Colonic mucosa (tissue), 4 donors: ENCODE results near the gene TSGA10. TPM values are rescaled to one million over a fixed set of nuclear protein-coding genes. Genes with fewer than 3 reads are reported as not detected.
"Not testable (repeated sequence)": the region's sequence is repeated elsewhere in the genome, so short reads cannot be mapped to it uniquely, and the experiment has no call there.

Source experiments
- DNase-seq: peaks from one replicate; pipeline ENCODE4 v3.0.0-alpha.2; 2020
- H3K27ac ChIP-seq: fragments of 200-600 bp; one replicate; pipeline ENCODE4 v1.8.0; 2021
- H3K27me3 ChIP-seq: fragments of 200-600 bp; one replicate; pipeline ENCODE4 v1.8.0; 2021
- H3K36me3 ChIP-seq: fragments of 200-600 bp; one replicate; pipeline ENCODE4 v1.8.0; 2021
- H3K4me1 ChIP-seq: fragments of 200-600 bp; one replicate; pipeline ENCODE4 v1.8.0; 2021; ENCODE audit warnings: mild to moderate bottlenecking
- H3K4me3 ChIP-seq: fragments of 200-600 bp; one replicate; pipeline ENCODE4 v1.8.0; 2021
- H3K9ac ChIP-seq, 2 donors: one replicate each; pipeline ENCODE4 v1.7.0; 2013; ENCODE audit warnings: control low read depth in 2 of 2, low read depth in 2 of 2, low read length in 2 of 2
- H3K9me3 ChIP-seq: fragments of 200-600 bp; one replicate; pipeline ENCODE4 v1.8.0; 2021
- intact Hi-C: fragments of 100-400 bp; cut with DNase I; formaldehyde crosslinking; loops from one replicate; pipeline ENCODE4 v1.14.1; 2022
- total RNA-seq, 2 donors: library from RNA; stranded (reverse); fragmentation: NEBNext Ultra II Directional in 1 of 2; extraction: Animal tissue kit (Norgen Biotek cat#: 25700) in 1 of 2; gene quantifications; one replicate each; pipeline ENCODE4 v1.2.1, GENCODE V29; 2021
- TF ChIP-seq, protein P1 (sequence below): fragments of 200-600 bp; IDR thresholded peaks from one replicate; pipeline ENCODE4 v1.8.0; 2022; ENCODE audit warnings: antibody characterized with exemption, mild to moderate bottlenecking
- donor health status: healthy.
- donor health status: DM: no; HTN: no; CAD: no.
- donor health status: DM: no; HTN: no; CAD: no.

TSGA10 gene
- total RNA-seq, 2 donors from 2014 or later: 6.1 to 6.6 TPM

DNA sequence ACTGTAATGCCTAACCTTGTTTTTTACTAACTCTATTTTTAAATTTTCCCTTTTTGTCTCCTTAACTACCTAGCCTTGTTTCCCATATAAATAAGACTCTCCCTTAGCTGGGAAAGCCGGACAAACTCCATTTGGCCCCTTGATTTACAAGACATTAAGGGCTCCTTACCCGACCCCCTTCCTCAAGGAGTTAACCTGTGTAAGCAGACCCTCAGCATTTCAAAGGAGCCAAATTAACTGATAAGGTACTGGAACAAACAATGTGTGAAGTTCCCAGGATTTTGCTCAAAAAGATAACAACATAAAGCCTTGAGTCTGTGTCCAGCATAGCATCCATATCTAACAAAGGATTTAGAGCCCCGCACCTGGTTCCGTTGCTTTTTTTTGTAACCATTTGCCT, 72.9 kb downstream of the TSGA10 start:
- DNase-seq: no peak
- no peaks in the 10 kb centered on the region for H3K4me1 ChIP-seq
- TF ChIP-seq, protein P1, sequence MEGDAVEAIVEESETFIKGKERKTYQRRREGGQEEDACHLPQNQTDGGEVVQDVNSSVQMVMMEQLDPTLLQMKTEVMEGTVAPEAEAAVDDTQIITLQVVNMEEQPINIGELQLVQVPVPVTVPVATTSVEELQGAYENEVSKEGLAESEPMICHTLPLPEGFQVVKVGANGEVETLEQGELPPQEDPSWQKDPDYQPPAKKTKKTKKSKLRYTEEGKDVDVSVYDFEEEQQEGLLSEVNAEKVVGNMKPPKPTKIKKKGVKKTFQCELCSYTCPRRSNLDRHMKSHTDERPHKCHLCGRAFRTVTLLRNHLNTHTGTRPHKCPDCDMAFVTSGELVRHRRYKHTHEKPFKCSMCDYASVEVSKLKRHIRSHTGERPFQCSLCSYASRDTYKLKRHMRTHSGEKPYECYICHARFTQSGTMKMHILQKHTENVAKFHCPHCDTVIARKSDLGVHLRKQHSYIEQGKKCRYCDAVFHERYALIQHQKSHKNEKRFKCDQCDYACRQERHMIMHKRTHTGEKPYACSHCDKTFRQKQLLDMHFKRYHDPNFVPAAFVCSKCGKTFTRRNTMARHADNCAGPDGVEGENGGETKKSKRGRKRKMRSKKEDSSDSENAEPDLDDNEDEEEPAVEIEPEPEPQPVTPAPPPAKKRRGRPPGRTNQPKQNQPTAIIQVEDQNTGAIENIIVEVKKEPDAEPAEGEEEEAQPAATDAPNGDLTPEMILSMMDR: no peak
- H3K4me3 ChIP-seq: no peak overlapping the region
- no peak overlapping the region for H3K27ac ChIP-seq
- H3K9me3 ChIP-seq: no peaks in the 10 kb centered on the region
- no peaks in the 10 kb centered on the region for H3K27me3 ChIP-seq
- no peak overlapping the region for H3K9ac ChIP-seq
- H3K36me3 ChIP-seq: no peaks in the 10 kb centered on the region
- intact Hi-C loops: no loop called here

GRCh38 chr2:99079226-99079625, 75.5 kb downstream of the TSGA10 start:
- Histone ChIP-seq H3K4me3 (no peak overlapping the region), H3K27me3 (no peaks in the 10 kb centered on the region), H3K36me3 (no peaks in the 10 kb centered on the region), H3K27ac (no peak overlapping the region), H3K4me1 (no peaks in the 10 kb centered on the region), H3K9me3 (no peaks in the 10 kb centered on the region), H3K9ac (no peak overlapping the region)
- intact Hi-C loops: no loop called here
- no peak for DNase-seq
- TF ChIP-seq, protein P1: no peak

- intact Hi-C loops: no loop called here
- no peak for DNase-seq
- TF ChIP-seq, protein P1: no peak
These were observed 82.2 kb downstream of the TSGA10 start for GRCh38 chr2:99072551-99072950.

GRCh38 chr2:99067871-99068625, 86.7 kb downstream of the TSGA10 start:
- intact Hi-C loops: loop anchor here (10.0 kb wide), 1 partner anchor 423 kb away; no protein-coding TSS in a partner anchor
- TF ChIP-seq, protein P1: no peak
- no peaks in the 10 kb centered on the region for H3K27me3 ChIP-seq
- H3K4me1 ChIP-seq: no peaks in the 10 kb centered on the region
- no peak overlapping the region for H3K4me3 ChIP-seq
- no peaks in the 10 kb centered on the region for H3K9me3 ChIP-seq
- no peak for DNase-seq
- no peak overlapping the region for H3K27ac ChIP-seq
- no peak overlapping the region for H3K9ac ChIP-seq
- no peaks in the 10 kb centered on the region for H3K36me3 ChIP-seq

More at GRCh38 chr2:99072551-99072950, 82.2 kb downstream of the TSGA10 start:
- no peak overlapping the region for H3K9ac ChIP-seq
- no peaks in the 10 kb centered on the region for H3K9me3 ChIP-seq
- no peak overlapping the region for H3K4me3 ChIP-seq
- H3K4me1 ChIP-seq: no peaks in the 10 kb centered on the region
- no peaks in the 10 kb centered on the region for H3K27me3 ChIP-seq
- H3K36me3 ChIP-seq: no peaks in the 10 kb centered on the region
- no peak overlapping the region for H3K27ac ChIP-seq

DNA sequence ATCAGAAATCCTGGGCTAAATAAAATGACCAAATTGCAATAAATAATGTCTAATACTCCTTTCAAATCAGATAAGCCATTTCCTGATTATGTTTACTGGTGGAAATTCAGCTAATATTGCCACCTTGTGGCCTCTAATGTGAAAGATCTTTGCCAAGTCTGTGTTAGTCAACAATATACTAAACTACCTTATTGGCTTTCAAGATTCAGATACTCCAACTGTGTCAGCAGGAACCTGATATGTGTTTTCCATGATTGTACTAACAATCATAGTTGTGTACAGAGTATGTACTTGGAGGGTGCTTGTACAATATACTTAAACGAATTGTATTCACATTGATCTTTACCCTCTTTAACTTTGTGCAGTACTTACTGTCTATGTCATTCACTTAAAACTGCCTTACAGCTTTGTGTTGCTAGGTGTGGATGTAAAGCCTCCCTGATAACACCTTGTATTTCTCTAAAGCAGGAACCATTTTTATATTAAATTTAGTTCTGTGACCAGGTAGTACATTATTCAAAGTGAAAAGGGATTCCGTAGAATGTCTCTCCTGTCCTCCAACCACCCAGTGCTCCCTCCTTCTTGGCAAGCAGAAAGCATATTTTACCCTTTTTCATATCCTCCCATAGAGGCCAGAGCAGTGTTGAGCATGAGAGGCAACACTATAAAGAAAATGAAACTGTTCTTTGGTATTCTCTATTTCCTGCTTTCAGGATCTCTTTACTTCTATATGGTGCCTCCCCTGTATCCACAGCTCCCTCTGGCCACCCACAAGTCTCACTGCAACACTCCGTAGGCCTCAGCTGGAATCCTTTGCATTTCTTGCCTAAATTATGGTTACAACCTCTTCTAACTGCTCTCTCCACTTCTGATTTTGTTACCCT, 88.4 kb downstream of the TSGA10 start:
- intact Hi-C loops: loop anchor here (10.0 kb wide), 1 partner anchor 422 kb away; no protein-coding TSS in a partner anchor
- TF ChIP-seq, protein P1: peak; percentile 31

GRCh38 chr2:99049187-99049586, 105.6 kb downstream of the TSGA10 start:
- DNase-seq, intact Hi-C loops, H3K9me3 ChIP-seq, H3K36me3 ChIP-seq, H3K27ac ChIP-seq, H3K9ac ChIP-seq, H3K27me3 ChIP-seq, H3K4me1 ChIP-seq, H3K4me3 ChIP-seq: not testable (repeated sequence)

More for the DNA sequence above, 88.4 kb downstream of the TSGA10 start:
- peak overlapping the region in 1 of 2 donors; percentile 74 for H3K9ac ChIP-seq
- no peaks in the 10 kb centered on the region for H3K27me3 ChIP-seq
- H3K27ac ChIP-seq: peak overlapping the region; percentile 83
- H3K9me3 ChIP-seq: no peaks in the 10 kb centered on the region
- peak; percentile 35 for DNase-seq
- H3K4me3 ChIP-seq: no peak overlapping the region
- H3K4me1 ChIP-seq: no peaks in the 10 kb centered on the region
- H3K36me3 ChIP-seq: no peaks in the 10 kb centered on the region

GRCh38 chr2:99040736-99041300, 113.9 kb downstream of the TSGA10 start:
- intact Hi-C loops, H3K27me3 ChIP-seq, H3K27ac ChIP-seq, H3K4me3 ChIP-seq, H3K4me1 ChIP-seq, H3K36me3 ChIP-seq, H3K9me3 ChIP-seq, DNase-seq, H3K9ac ChIP-seq: not testable (repeated sequence)
